Kidney epithelial cell (primary cell): ENCODE data around the gene CAMTA1. TPM values are rescaled to one million over a fixed set of nuclear protein-coding genes. Genes with fewer than 3 reads are reported as not detected.

Experiments
- DNase-seq: peaks from one replicate; pipeline ENCODE4 v3.0.0-alpha.2; 2010; ENCODE audit warnings: low read depth
- H3K27me3 ChIP-seq: 2 replicates; pipeline ENCODE4 v1.6.0; 2011; ENCODE audit warnings: low read length; ENCODE audit not compliant: control insufficient read depth, insufficient read depth
- H3K36me3 ChIP-seq: 2 replicates; pipeline ENCODE4 v1.5.1; 2011; ENCODE audit warnings: low read length; ENCODE audit not compliant: control insufficient read depth, insufficient read depth
- H3K4me3 ChIP-seq: 2 replicates; pipeline ENCODE4 v1.5.1; 2011; ENCODE audit warnings: low read depth, mild to moderate bottlenecking, control low read depth, low read length
- CTCF ChIP-seq: IDR thresholded peaks from 2 replicates; pipeline ENCODE4 v1.5.1; 2011; ENCODE audit warnings: mild to moderate bottlenecking, moderate library complexity, low read length, control low read depth, inconsistent platforms; ENCODE audit not compliant: insufficient read depth, poor library complexity, severe bottlenecking
- total RNA-seq: library from RNA; depleted of rRNA; stranded (reverse); fragments of >200 nt; gene quantifications from 2 replicates; pipeline ENCODE4 v1.2.3, GENCODE V29; 2015

Gene CAMTA1
- total RNA-seq, 1 donor from 2014 or later: 76.5 TPM

- no peaks in the 10 kb centered on the region for H3K36me3 ChIP-seq
- no peak overlapping the region for H3K4me3 ChIP-seq
- no peaks in the 10 kb centered on the region for H3K27me3 ChIP-seq
- TF ChIP-seq CTCF: no peak
- no peak for DNase-seq
These were observed 8.9 kb upstream of the CAMTA1 start for GRCh38 chr1:6776389-6776788.

- no peak for TF ChIP-seq CTCF
- no peak overlapping the region for H3K4me3 ChIP-seq
- H3K27me3 ChIP-seq: no peaks in the 10 kb centered on the region
- H3K36me3 ChIP-seq: no peaks in the 10 kb centered on the region
- no peak for DNase-seq
These were observed 8.4 kb upstream of the CAMTA1 start for GRCh38 chr1:6776895-6777294.

GRCh38 chr1:6777813-6778212 is 7.4 kb upstream of the CAMTA1 start:
- DNase-seq: no peak
- Histone ChIP-seq H3K4me3 (no peak overlapping the region), H3K27me3 (no peaks in the 10 kb centered on the region), H3K36me3 (no peaks in the 10 kb centered on the region)
- TF ChIP-seq CTCF: no peak

- no peak for DNase-seq
- TF ChIP-seq CTCF: no peak
- H3K36me3 ChIP-seq: no peaks in the 10 kb centered on the region
- no peaks in the 10 kb centered on the region for H3K27me3 ChIP-seq
- no peak overlapping the region for H3K4me3 ChIP-seq
These were observed 6.0 kb upstream of the CAMTA1 start for GRCh38 chr1:6779089-6779805.

- Histone ChIP-seq H3K4me3 (no peak overlapping the region), H3K36me3 (no peaks in the 10 kb centered on the region), H3K27me3 (no peaks in the 10 kb centered on the region)
- no peak for TF ChIP-seq CTCF
- no peak for DNase-seq
These were observed 3.1 kb upstream of the CAMTA1 start for GRCh38 chr1:6782151-6782550.

GRCh38 chr1:6783221-6783620 is 2.0 kb upstream of the CAMTA1 start:
- DNase-seq: no peak
- no peak overlapping the region for H3K4me3 ChIP-seq
- H3K36me3 ChIP-seq: no peaks in the 10 kb centered on the region
- H3K27me3 ChIP-seq: no peaks in the 10 kb centered on the region
- TF ChIP-seq CTCF: no peak
